Stimulated activated CD4-positive, alpha-beta T cell treated with anti-CD3 and anti-CD28 coated beads, Interleukin-1b, Interleukin-23, amount 100 ng/mL, for 1 hour (primary cell): ENCODE measurements around the gene MAST1.
A peak's percentile ranks its signal among the peaks of the same experiment; 100 is the strongest.
"Not testable (repeated sequence)": the region's sequence is repeated elsewhere in the genome, so short reads cannot be mapped to it uniquely, and the experiment has no call there.

Source experiments
- DNase-seq, 2 donors: peaks; one replicate each; pipeline ENCODE4 v3.0.0-alpha.2; 2020; ENCODE audit warnings: low read depth in 2 of 2

The MAST1 gene

GRCh38 chr19:12840091-12841079 is 2.1 kb downstream of the MAST1 start:
- no peak for DNase-seq

DNA sequence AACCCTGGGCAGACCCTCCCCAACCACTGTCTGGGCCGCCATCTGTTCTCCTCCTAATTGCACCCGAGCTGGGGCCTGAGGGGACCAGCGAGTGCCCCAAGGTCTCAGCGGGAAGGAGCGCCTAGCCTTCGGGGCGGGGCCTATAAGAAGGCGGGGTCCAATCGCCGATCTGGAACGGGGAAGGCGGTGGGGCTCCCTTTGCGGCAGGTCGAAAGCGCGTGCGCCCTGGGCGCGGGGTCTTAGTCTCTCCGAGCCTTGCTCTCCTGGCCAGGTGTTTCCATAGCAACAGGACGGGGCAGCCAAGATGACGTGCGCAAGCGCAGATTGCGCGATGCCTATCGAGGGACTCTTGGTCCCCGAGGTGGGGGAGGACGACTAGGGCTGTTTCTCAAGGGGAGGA is 2.8 kb downstream of the MAST1 start:
- no peak for DNase-seq

DNA sequence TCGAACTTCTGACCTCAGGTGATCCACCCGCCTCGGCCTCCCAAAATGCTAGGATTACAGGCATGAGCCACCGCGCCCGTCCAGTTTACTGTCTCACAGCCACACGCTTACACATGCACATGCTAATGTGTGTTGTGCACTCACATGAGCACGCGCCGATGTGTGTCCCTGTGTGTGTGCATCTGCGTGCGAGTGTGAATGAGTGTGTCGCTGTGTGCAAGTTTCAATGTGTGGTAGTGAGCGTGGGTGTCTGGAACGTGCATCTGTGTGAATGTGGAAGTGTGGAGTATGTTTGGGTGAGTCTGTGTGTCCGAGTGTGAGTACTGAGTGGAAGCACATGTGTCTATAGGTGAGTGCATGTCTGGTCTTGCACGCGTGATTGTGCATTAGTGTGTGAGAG is 4.2 kb downstream of the MAST1 start:
- DNase-seq, result no peak

DNA sequence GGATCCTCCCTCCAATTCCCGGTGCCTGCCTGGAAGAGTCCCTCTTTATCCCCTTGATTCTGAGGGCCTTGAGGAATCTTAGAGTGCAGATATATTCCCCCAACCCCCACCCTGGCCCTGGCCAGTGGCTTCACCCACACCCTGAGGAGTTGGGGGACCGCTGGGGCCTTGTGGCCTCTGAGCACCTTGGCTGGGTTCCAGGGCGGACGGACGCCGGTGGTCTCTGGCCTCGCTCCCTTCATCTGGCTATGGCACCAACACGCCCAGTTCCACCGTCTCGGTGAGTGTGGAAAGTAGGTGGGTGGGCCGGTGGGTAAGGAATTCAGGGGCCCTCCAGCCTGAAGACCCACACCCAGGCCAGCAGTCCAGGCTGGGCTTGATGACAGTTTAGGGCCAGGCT is 5.0 kb downstream of the MAST1 start:
- DNase-seq, result no peak

DNA sequence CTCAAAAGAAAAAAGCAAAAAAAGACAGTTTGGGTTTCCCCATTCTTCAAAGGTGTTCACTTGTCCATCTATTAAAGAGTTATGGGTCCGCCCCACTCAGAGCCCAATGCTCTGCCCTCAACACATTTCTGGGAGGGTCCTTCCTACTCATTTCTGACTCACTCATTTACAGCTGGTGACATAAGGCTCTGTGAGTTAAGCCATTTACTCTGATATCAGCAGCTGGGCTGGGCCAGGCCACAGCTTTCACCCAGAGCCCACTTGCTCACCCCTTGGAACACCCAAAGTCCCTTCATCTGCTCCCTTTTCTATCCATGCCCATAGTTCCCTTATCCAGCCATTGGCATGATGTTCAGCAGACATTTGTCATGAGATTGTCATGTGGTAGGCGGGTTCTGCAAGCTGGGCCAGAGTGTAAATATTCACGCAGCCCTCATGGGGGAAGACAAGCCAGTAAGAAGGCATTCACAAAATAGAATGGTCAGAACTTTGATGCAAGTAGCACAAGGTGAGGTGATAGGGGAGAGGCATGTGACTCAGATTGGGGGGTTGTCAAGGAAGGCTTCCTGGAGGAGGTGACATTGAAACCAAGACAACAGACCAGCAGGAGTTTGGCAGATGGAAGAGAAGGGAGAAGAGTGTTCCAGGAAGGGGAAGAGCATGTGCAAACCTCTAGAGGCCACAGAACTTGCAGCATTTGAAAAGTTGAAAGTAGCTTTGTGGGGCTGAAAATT is 5.9 kb downstream of the MAST1 start:
- no peak for DNase-seq

GRCh38 chr19:12846613-12847012 is 8.3 kb downstream of the MAST1 start:
- not testable (repeated sequence) for DNase-seq

GRCh38 chr19:12847159-12848139 is 9.1 kb downstream of the MAST1 start:
- peak; percentile 63 to 84 for DNase-seq

DNA sequence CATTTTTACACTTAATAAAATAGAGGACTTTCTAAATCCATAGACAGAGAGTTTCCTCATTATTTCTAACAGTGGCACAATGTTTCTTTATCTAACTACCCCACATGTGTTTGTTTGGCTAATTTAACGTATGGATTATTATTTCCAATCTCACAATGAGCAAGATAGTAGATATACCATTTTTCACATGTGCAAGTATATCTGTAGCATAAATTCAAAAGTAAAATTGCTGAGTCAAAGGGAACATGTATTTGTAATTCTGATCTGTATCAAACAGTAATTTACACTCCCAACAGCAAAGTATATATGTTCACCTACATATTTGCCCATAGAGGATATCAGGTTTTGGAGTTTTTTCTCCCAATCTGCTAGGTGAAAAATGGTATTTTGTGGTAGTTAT is 18.3 kb downstream of the MAST1 start:
- DNase-seq, result no peak

- DNase-seq, result no peak
Measured at GRCh38 chr19:12858041-12858928, 20.0 kb downstream of the MAST1 start.

GRCh38 chr19:12859546-12859945 is 21.2 kb downstream of the MAST1 start:
- DNase-seq, result no peak

DNA sequence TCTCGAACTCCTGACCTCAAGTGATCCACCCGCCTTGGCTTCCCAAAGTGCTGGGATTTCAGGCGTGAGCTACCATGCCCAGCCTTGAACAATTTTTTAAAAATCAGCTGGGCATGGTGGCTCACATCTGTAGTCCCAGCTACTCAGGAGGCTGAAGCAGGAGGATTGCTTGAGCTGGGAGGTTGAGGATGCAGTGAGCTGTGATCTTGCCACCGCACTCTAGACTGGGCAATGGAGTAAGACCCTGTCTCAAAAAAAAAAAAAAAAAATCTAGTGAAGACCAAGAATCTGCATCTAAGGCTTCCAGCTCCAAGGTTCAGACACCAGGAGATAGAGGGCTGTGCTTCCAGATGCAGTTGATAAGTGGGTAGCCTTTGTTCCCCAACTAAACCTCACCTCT is 25.8 kb downstream of the MAST1 start:
- no peak for DNase-seq

- DNase-seq, result no peak
Measured at GRCh38 chr19:12864721-12865715, 26.7 kb downstream of the MAST1 start.

DNA sequence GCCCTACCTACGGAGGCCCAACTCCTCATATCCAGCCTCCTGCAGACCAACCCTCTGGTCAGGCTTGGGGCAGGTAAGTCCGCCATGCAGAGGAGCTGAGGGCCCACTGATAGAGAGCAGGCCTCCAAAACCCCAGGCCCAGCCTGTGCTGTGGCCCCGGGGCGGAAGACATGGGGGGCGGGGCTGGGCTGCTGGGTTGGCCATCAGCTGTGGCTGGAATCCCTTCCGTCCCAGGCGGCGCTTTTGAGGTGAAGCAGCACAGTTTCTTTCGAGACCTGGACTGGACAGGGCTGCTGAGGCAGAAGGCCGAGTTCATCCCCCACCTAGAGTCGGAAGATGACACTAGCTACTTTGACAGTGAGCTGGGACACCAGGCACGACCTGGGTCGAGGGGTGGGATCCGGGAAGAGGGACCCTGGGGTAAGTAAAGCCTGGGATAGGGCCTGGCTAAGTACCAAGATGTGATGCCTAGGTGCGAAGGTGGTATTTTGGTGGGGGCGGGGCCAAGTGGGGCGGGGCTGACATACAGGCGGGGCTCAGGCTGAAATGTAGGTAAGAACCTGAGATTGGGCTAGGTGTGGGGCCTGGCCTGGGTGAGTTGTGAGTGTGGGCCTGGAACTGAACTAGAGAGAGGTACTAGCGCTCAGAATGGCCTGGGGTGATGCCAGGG is 27.6 kb downstream of the MAST1 start:
- no peak for DNase-seq

DNA sequence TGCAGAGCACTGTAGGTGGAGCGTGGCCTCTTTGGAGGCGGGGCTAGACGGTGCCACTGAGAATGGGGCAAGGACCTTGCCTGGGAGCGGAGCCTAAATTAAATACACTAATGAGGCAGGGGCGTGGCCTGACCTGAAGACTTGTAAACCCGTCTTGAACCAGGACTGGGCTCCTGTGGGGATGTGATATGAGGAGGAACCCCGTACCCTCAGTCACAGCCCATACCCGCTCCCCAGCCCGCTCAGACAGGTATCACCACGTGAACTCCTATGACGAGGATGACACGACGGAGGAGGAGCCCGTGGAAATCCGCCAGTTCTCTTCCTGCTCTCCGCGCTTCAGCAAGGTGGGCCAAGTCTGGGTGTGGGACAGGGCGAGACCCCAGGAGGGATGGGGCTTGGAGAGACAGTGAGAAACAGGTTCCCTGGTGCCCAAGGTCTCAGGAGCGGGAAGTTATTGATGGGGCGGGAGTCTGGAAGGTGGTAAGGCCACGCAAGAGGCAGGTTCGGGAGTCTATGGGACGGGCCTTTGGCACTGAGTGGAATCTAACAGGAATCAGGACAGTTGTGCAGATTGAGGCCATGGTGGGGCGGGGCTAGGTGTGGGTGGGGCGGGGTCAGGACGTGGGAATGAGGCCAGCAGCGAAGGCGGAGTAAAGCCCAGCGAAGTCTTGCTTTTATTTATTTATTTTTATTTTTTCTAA is 28.3 kb downstream of the MAST1 start:
- DNase-seq, result no peak

- DNase-seq, result peak in 1 of 2 donors; percentile 44
Measured at GRCh38 chr19:12867120-12868099, 29.1 kb downstream of the MAST1 start.

DNA sequence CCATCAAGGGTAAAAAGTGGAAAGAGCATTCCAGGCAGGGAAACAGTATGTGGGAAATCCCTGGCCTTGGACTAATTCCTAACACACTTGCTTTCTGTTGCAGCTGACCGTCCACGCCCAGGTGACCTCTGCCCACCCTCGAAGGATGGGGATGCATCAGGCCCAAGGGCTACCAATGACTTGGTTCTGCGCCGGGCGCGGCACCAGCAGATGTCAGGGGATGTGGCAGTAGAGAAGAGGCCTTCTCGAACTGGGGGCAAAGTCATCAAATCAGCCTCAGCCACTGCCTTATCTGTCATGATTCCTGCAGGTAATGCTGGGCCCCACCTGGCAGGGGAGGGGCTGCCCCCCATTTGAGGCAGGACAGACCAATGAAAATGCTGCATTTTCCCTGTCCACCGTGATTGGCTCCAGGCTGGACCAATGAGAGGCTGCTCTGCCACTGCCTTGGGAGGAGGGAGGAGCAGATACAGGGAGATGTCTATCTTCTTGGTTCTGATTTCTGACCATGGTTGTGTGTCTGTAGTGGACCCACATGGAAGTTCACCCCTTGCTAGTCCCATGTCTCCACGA is 30.3 kb downstream of the MAST1 start:
- DNase-seq, result no peak

DNA sequence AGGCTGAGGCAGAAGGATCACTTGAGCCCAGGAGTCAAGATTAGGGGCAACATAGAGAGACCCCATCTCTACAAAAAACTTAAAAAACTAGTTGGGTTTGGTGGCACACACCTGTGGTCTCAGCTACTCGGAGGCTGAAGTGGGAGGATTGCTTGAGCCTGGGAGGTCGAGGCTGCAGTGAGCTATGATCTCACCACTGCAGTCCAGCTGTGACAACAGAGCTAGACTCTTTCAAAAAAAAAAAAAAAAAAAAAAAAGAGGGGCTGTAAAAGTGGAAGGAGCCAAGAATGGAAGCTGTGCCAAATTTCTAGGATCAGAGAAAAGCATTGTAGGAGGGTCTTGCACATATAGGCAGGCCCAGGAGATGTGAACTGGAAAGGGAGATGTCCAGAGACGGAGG is 33.4 kb downstream of the MAST1 start:
- DNase-seq, result no peak
